SK-N-MC (cell line): ENCODE data around the gene CLCA4.

ENCODE experiments used
- DNase-seq: peaks from one replicate; pipeline ENCODE4 v3.0.0-alpha.2; 2011; ENCODE audit warnings: low read depth, low spot score
- H3K27ac ChIP-seq: fragments of 200-600 bp; sonication (generic); 2 replicates; pipeline ENCODE4 v1.5.1; 2016; ENCODE audit warnings: mixed run types
- H3K36me3 ChIP-seq: fragments of 200-600 bp; sonication (generic); 2 replicates; pipeline ENCODE4 v1.6.1; 2017; ENCODE audit warnings: antibody characterized with exemption, low read length, mixed read lengths; ENCODE audit not compliant: insufficient read depth
- H3K4me3 ChIP-seq: fragments of 200-600 bp; sonication (generic); 2 replicates; pipeline ENCODE4 v1.5.1; 2016
- H3K9ac ChIP-seq: fragments of 200-600 bp; sonication (generic); 2 replicates; pipeline ENCODE4 v1.8.0; 2017; ENCODE audit warnings: mixed run types, mixed read lengths; ENCODE audit not compliant: insufficient read length
- H3K9me3 ChIP-seq: fragments of 200-600 bp; sonication (generic); 2 replicates; pipeline ENCODE4 v1.6.1; 2017; ENCODE audit warnings: low read depth, mild to moderate bottlenecking, antibody characterized with exemption, low read length, moderate library complexity, mixed read lengths
- EZH2 ChIP-seq: fragments of 200-600 bp; sonication (generic); IDR thresholded peaks from one replicate; pipeline ENCODE4 v1.6.1; 2017; ENCODE audit warnings: antibody characterized with exemption
- FOXP2 ChIP-seq: optimal IDR thresholded peaks from 2 replicates; pipeline ENCODE3; 2011; ENCODE audit warnings: mild to moderate bottlenecking, moderate library complexity; ENCODE audit not compliant: insufficient read depth; ENCODE audit errors: extremely low read length, control extremely low read depth
- POLR2AphosphoS5 ChIP-seq: IDR thresholded peaks from 2 replicates; pipeline ENCODE4 v1.6.1; 2012; ENCODE audit warnings: mild to moderate bottlenecking, low read depth, low read length, borderline replicate concordance

CLCA4 gene

GRCh38 chr1:86619313-86619712 is 72.4 kb downstream of the CLCA4 start:
- TF ChIP-seq POLR2AphosphoS5 (no peak), EZH2 (no peak), FOXP2 (no peak)
- no peak for DNase-seq
- Histone ChIP-seq H3K9ac (no peak overlapping the region), H3K27ac (no peak overlapping the region), H3K36me3 (no peaks in the 10 kb centered on the region), H3K9me3 (no peaks in the 10 kb centered on the region), H3K4me3 (no peak overlapping the region)

- DNase-seq: no peak
- Histone ChIP-seq H3K36me3 (no peaks in the 10 kb centered on the region), H3K9ac (no peak overlapping the region), H3K9me3 (no peaks in the 10 kb centered on the region), H3K4me3 (no peak overlapping the region), H3K27ac (no peak overlapping the region)
- no peak for TF ChIP-seq FOXP2
- no peak for TF ChIP-seq EZH2
- no peak for TF ChIP-seq POLR2AphosphoS5
Observed at GRCh38 chr1:86621286-86621685, 74.4 kb downstream of the CLCA4 start.
